ENCODE measurements around the gene SLC22A12.

GRCh38 chr11:64568041-64568571 is 22.9 kb upstream of the SLC22A12 start:
- TF ChIP-seq CTCF (IDR thresholded peaks at IDR 0.05) (no peak), POLR2A (IDR thresholded peaks at IDR 0.05) (no peak)

Data from Peyer's patch (tissue), 4 donors.